Measurements from ENCODE around the gene IGBP1.

GRCh38 chrX:70124678-70125077 is 8.6 kb upstream of the IGBP1 start:
- TF ChIP-seq POLR2A (IDR thresholded peaks at IDR 0.05): no peak
- no peak for TF ChIP-seq CTCF (IDR thresholded peaks at IDR 0.05)

Data from breast epithelium (tissue), 3 donors.